ENCODE results near the gene OR4B1. TPM values are rescaled to one million over a fixed set of nuclear protein-coding genes. Genes with fewer than 3 reads are reported as not detected.

OR4B1 gene
- total RNA-seq, 1 experiment from 2014 or later, result not detected

GRCh38 chr11:48248902-48249301 is 32.3 kb downstream of the OR4B1 start:
- intact Hi-C loops (cut with micrococcal nuclease; ENCODE audit: unreplicated experiment), result no loop called here
- POLR2A ChIA-PET, result no interaction called here
- CTCF ChIA-PET, result no interaction called here

GRCh38 chr11:48261600-48261999 is 45.0 kb downstream of the OR4B1 start:
- CTCF ChIA-PET, result no interaction called here
- BruUV-seq (replicated peaks), result no TSS peak
- TF ChIP-seq POLR2AphosphoS5 (IDR thresholded peaks at IDR 0.05; ENCODE audit: low read depth, low read length) (no peak), TCF7L2 (IDR thresholded peaks at IDR 0.05; ENCODE audit: low read depth, low read length) (no peak), REST (IDR thresholded peaks at IDR 0.05; ENCODE audit: insufficient read depth in 1 of 2, low read depth in 2 of 2, low read length in 1 of 2) (no peak), CTCF (IDR thresholded peaks at IDR 0.05) (no peak), SIN3A (IDR thresholded peaks at IDR 0.05; ENCODE audit: borderline replicate concordance, insufficient read depth, low read depth, low read length) (no peak)
- ATAC-seq (no peak), DNase-seq (ENCODE audit: low read depth, low spot score) (no peak)
- Histone ChIP-seq H3K36me3 (ENCODE audit: control insufficient read depth, insufficient read depth, low read length) (no peaks in the 10 kb centered on the region), H3K27ac (ENCODE audit: low read length) (no peak overlapping the region), H3K4me3 (ENCODE audit: low read depth in 2 of 2, low read length in 2 of 2) (no peak overlapping the region), H3K27me3 (ENCODE audit: control insufficient read depth, insufficient read depth, low read length) (no peaks in the 10 kb centered on the region), H3K4me1 (ENCODE audit: control insufficient read depth, insufficient read depth, low read length) (no peaks in the 10 kb centered on the region), H3K9me3 (ENCODE audit: control insufficient read depth, insufficient read depth, low read depth, low read length) (no peaks in the 10 kb centered on the region)
- POLR2A ChIA-PET, result no interaction called here
- intact Hi-C loops (cut with micrococcal nuclease; ENCODE audit: unreplicated experiment), result no loop called here
- in situ Hi-C loops (cut with HindIII; ENCODE audit: low pct_unique_long_range_greater_than_20kb, low sequenced_read_pairs), result no loop called here

More at GRCh38 chr11:48248902-48249301, 32.3 kb downstream of the OR4B1 start:
- no peaks in the 10 kb centered on the region; the same call in 1 of the 2 replicates for H3K9me3 ChIP-seq (ENCODE audit: control insufficient read depth, insufficient read depth, low read depth, low read length)
- no peak for TF ChIP-seq POLR2AphosphoS5 (IDR thresholded peaks at IDR 0.05; ENCODE audit: low read depth, low read length)
- no peak for TF ChIP-seq CTCF (IDR thresholded peaks at IDR 0.05)
- TF ChIP-seq REST (IDR thresholded peaks at IDR 0.05; ENCODE audit: insufficient read depth in 1 of 2, low read depth in 2 of 2, low read length in 1 of 2), result no peak
- TF ChIP-seq TCF7L2 (IDR thresholded peaks at IDR 0.05; ENCODE audit: low read depth, low read length), result no peak
- no peak for TF ChIP-seq SIN3A (IDR thresholded peaks at IDR 0.05; ENCODE audit: borderline replicate concordance, insufficient read depth, low read depth, low read length)
- DNase-seq (ENCODE audit: low read depth, low spot score) (no peak), ATAC-seq (no peak)
- no peaks in the 10 kb centered on the region for H3K36me3 ChIP-seq (ENCODE audit: control insufficient read depth, insufficient read depth, low read length)
- BruUV-seq (replicated peaks), result no TSS peak
- no peaks in the 10 kb centered on the region for H3K4me1 ChIP-seq (ENCODE audit: control insufficient read depth, insufficient read depth, low read length)
- no peaks in the 10 kb centered on the region for H3K27me3 ChIP-seq (ENCODE audit: control insufficient read depth, insufficient read depth, low read length)
- no peak overlapping the region for H3K4me3 ChIP-seq (ENCODE audit: low read depth in 2 of 2, low read length in 2 of 2)
- in situ Hi-C loops (cut with HindIII; ENCODE audit: low pct_unique_long_range_greater_than_20kb, low sequenced_read_pairs), result no loop called here
- H3K27ac ChIP-seq (ENCODE audit: low read length), result no peak overlapping the region

Measured in Panc1 (cell line).